Measurements from ENCODE around the gene USF2.
"Not testable (repeated sequence)": the region's sequence is repeated elsewhere in the genome, so short reads cannot be mapped to it uniquely, and the experiment has no call there.

GRCh38 chr19:35220973-35221590 lies 47.7 kb upstream of the USF2 start:
- TF ChIP-seq CTCF (IDR thresholded peaks at IDR 0.05; ENCODE audit: low read depth, low read length); EZH2phosphoT487 (IDR thresholded peaks at IDR 0.05; ENCODE audit: low read depth): not testable (repeated sequence)
